SK-N-SH treated with all-trans-retinoic acid at 6 μM for 48 hours (cell line): ENCODE data around the gene BPGM.

Source experiments
- ARNTL ChIP-seq: fragments of 450-650 bp; formaldehyde crosslinking; IDR thresholded peaks from 2 replicates; pipeline ENCODE4 v1.5.0; 2020; ENCODE audit warnings: low read depth, mild to moderate bottlenecking, moderate library complexity, borderline replicate concordance
- CSDC2 ChIP-seq: fragments of 250-450 bp; sonication (Bioruptor Pico); IDR thresholded peaks from 2 replicates; pipeline ENCODE4 v1.5.0; 2020; ENCODE audit warnings: mild to moderate bottlenecking, moderate library complexity
- CSRNP3 ChIP-seq: fragments of 250-450 bp; sonication (Bioruptor Pico); IDR thresholded peaks from 2 replicates; pipeline ENCODE4 v1.5.1; 2021; ENCODE audit warnings: mild to moderate bottlenecking, moderate library complexity
- OSR1 ChIP-seq: fragments of 250-450 bp; sonication (Bioruptor Pico); IDR thresholded peaks from 2 replicates; pipeline ENCODE4 v1.8.0; 2022; ENCODE audit warnings: moderate library complexity, mild to moderate bottlenecking, inconsistent platforms
- TSHZ2 ChIP-seq: fragments of 250-450 bp; sonication (Bioruptor Pico); IDR thresholded peaks from 2 replicates; pipeline ENCODE4 v1.5.0; 2020; ENCODE audit warnings: mild to moderate bottlenecking, moderate library complexity
- ZFP3 ChIP-seq: fragments of 250-450 bp; sonication (Bioruptor Pico); IDR thresholded peaks from 2 replicates; pipeline ENCODE4 v1.5.0; 2020; ENCODE audit warnings: mild to moderate bottlenecking, moderate library complexity
- ZFP30 ChIP-seq: fragments of 450-650 bp; formaldehyde crosslinking; IDR thresholded peaks from 2 replicates; pipeline ENCODE4 v1.5.0; 2022; ENCODE audit warnings: mild to moderate bottlenecking, moderate library complexity
- ZNF70 ChIP-seq: fragments of 450-650 bp; formaldehyde crosslinking; IDR thresholded peaks from 2 replicates; pipeline ENCODE4 v1.5.0; 2020; ENCODE audit warnings: mild to moderate bottlenecking, moderate library complexity
- ZNF8 ChIP-seq: fragments of 450-650 bp; formaldehyde crosslinking; IDR thresholded peaks from 2 replicates; pipeline ENCODE4 v1.5.0; 2020; ENCODE audit warnings: mild to moderate bottlenecking, moderate library complexity
- TF ChIP-seq, protein P1 (sequence below): fragments of 250-450 bp; sonication (Bioruptor Pico); IDR thresholded peaks from 2 replicates; pipeline ENCODE4 v1.8.0; 2020; ENCODE audit warnings: mild to moderate bottlenecking, moderate library complexity, borderline replicate concordance

DNA sequence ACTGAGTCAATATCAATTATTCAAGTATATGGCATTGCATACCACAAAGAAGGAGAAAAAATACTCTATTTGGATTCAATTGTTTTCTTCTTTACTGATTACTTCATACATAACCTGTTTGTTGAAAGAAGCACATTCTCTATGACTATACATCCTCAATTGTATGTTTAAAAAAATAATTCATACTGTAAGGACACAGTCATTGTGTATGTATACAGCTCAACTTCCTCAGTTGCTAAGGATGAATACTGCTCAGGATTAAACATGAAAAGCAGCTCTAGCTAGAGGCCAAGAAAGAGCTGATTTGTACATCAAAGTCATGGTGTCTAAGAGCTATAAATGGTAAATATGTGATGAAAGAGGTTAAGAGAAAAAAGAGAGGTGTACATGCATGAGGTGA, 15.8 kb upstream of the BPGM start:
- TF ChIP-seq ARNTL (CRISPR knock-in tag), result no peak
- TF ChIP-seq ZNF8, result no peak
- no peak for TF ChIP-seq CSRNP3 (CRISPR knock-in tag)
- no peak for TF ChIP-seq OSR1 (CRISPR knock-in tag)
- TF ChIP-seq ZFP3 (CRISPR knock-in tag), result no peak
- TF ChIP-seq, protein P1, sequence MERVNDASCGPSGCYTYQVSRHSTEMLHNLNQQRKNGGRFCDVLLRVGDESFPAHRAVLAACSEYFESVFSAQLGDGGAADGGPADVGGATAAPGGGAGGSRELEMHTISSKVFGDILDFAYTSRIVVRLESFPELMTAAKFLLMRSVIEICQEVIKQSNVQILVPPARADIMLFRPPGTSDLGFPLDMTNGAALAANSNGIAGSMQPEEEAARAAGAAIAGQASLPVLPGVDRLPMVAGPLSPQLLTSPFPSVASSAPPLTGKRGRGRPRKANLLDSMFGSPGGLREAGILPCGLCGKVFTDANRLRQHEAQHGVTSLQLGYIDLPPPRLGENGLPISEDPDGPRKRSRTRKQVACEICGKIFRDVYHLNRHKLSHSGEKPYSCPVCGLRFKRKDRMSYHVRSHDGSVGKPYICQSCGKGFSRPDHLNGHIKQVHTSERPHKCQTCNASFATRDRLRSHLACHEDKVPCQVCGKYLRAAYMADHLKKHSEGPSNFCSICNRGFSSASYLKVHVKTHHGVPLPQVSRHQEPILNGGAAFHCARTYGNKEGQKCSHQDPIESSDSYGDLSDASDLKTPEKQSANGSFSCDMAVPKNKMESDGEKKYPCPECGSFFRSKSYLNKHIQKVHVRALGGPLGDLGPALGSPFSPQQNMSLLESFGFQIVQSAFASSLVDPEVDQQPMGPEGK, result no peak
- TF ChIP-seq ZFP30 (CRISPR knock-in tag), result no peak
- TF ChIP-seq TSHZ2 (CRISPR knock-in tag), result no peak
- no peak for TF ChIP-seq ZNF70 (CRISPR knock-in tag)
- TF ChIP-seq CSDC2 (CRISPR knock-in tag), result no peak
